ENCODE results near the gene VSTM4. TPM values are rescaled to one million over a fixed set of nuclear protein-coding genes. Genes with fewer than 3 reads are reported as not detected.

VSTM4 gene
- total and polyA plus RNA-seq, 2 experiments from 2014 or later: 0.21 to 0.66 TPM

DNA sequence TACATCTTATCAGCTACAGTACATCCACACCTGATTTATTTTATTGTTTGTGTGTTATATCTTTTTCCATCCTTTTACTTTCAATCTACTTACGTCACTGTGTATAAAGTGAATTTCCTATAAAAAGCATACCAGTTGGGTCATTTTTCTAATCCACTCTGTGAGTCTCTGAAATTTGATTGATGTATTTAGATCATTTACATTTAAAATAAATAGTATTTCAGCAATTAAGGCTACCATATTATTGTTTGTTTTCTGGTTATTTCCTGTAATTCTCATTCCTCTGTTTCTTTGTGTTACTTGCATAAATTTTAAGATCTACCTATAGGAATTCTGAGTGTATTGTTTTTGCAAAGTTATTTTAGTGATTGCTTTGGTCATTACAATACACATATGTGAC lies 53.7 kb downstream of the VSTM4 start (continued):
- TF ChIP-seq ZNF114 (CRISPR knock-in tag; IDR thresholded peaks at IDR 0.05) (no peak), EZH2phosphoT487 (IDR thresholded peaks at IDR 0.05; ENCODE audit: unreplicated experiment) (no peak), STAT1 (IDR thresholded peaks at IDR 0.05; ENCODE audit: unreplicated experiment) (no peak), EZH2 (IDR thresholded peaks at IDR 0.05; ENCODE audit: low read depth, unreplicated experiment) (no peak), CREB1 (CRISPR knock-in tag; IDR thresholded peaks at IDR 0.05; ENCODE audit: low read depth) (no peak)
- TF ChIP-seq, protein P1, sequence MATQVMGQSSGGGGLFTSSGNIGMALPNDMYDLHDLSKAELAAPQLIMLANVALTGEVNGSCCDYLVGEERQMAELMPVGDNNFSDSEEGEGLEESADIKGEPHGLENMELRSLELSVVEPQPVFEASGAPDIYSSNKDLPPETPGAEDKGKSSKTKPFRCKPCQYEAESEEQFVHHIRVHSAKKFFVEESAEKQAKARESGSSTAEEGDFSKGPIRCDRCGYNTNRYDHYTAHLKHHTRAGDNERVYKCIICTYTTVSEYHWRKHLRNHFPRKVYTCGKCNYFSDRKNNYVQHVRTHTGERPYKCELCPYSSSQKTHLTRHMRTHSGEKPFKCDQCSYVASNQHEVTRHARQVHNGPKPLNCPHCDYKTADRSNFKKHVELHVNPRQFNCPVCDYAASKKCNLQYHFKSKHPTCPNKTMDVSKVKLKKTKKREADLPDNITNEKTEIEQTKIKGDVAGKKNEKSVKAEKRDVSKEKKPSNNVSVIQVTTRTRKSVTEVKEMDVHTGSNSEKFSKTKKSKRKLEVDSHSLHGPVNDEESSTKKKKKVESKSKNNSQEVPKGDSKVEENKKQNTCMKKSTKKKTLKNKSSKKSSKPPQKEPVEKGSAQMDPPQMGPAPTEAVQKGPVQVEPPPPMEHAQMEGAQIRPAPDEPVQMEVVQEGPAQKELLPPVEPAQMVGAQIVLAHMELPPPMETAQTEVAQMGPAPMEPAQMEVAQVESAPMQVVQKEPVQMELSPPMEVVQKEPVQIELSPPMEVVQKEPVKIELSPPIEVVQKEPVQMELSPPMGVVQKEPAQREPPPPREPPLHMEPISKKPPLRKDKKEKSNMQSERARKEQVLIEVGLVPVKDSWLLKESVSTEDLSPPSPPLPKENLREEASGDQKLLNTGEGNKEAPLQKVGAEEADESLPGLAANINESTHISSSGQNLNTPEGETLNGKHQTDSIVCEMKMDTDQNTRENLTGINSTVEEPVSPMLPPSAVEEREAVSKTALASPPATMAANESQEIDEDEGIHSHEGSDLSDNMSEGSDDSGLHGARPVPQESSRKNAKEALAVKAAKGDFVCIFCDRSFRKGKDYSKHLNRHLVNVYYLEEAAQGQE (IDR thresholded peaks at IDR 0.05; ENCODE audit: unreplicated experiment): no peak
- TF ChIP-seq, protein P2, sequence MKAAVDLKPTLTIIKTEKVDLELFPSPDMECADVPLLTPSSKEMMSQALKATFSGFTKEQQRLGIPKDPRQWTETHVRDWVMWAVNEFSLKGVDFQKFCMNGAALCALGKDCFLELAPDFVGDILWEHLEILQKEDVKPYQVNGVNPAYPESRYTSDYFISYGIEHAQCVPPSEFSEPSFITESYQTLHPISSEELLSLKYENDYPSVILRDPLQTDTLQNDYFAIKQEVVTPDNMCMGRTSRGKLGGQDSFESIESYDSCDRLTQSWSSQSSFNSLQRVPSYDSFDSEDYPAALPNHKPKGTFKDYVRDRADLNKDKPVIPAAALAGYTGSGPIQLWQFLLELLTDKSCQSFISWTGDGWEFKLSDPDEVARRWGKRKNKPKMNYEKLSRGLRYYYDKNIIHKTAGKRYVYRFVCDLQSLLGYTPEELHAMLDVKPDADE (IDR thresholded peaks at IDR 0.05): no peak

DNA sequence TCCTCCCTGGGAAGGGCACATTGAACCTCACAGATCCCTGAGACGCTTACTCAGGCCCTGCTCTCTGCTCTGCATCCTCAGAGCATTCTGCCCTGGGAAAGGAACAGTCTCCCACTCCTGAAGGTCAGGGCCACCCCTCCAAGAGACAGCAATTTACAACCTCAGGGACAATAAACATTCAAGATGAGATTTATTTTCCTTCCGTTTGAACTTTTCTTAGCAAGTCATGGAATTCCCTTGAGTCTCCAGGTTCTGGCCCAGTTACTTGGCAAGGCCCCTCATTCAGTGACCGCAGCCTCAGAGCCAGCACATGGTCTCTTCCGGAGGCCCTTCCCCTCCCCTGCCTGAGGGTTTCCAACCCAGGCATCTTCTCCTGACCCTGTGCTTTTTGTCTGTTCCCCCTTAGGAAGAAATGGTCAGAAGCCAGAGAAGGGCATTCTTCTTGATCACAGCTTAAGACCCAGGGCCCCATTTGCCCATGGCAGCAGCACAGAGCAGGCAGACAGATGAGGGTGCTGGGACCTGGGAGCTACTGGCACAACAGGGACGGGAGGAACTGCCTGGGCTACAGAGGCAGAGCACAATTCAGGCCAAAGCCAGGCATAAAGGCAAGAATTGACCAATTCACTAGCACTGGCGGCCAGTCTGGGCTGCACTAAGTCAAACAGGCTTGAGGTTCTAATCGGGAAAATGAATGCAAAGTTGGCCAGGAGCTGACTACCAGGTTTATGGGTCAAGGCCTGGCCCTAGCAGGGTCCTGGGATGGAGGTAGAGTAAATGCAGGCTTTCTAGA lies 56.7 kb downstream of the VSTM4 start:
- no peak overlapping the region for H3K27ac Mint-ChIP-seq
- Histone ChIP-seq H3K27me3 (ENCODE audit: insufficient read depth) (no peaks in the 10 kb centered on the region), H3F3A (replicated peaks; ENCODE audit: low read depth) (no peaks in the 10 kb centered on the region), H4K20me1 (replicated peaks; ENCODE audit: insufficient read depth) (no peaks in the 10 kb centered on the region), H3K79me2 (replicated peaks; ENCODE audit: insufficient read depth) (no peaks in the 10 kb centered on the region), H3K9me2 (ENCODE audit: insufficient read depth) (no peaks in the 10 kb centered on the region), H3K36me3 (ENCODE audit: insufficient read depth) (peaks cover 11% of the 10 kb centered on the region; the same call in 1 of the 2 replicates), H3K4me3 (no peak overlapping the region), H3K4me2 (no peak overlapping the region), H3K27ac (ENCODE audit: low read depth) (no peak overlapping the region), H2AFZ (no peak overlapping the region), H3K4me1 (ENCODE audit: insufficient read depth) (no peaks in the 10 kb centered on the region)
- DNase-seq (ENCODE audit: low spot score) (no peak), ATAC-seq (no peak)
- H3K36me3 Mint-ChIP-seq (ENCODE audit: low read depth): peaks cover 18% of the 10 kb centered on the region; the same call in 2 of the 3 replicates
- H3K4me3 Mint-ChIP-seq: no peak overlapping the region
- H3K27me3 Mint-ChIP-seq (ENCODE audit: insufficient read depth, low read depth, poor library complexity): peaks cover 4% of the 10 kb centered on the region
- no peaks in the 10 kb centered on the region for H3K4me1 Mint-ChIP-seq
- H3K9me3 Mint-ChIP-seq: peaks cover 26% of the 10 kb centered on the region
- no peak for TF ChIP-seq EZH2phosphoT487 (IDR thresholded peaks at IDR 0.05; ENCODE audit: unreplicated experiment)
- TF ChIP-seq, protein P3, sequence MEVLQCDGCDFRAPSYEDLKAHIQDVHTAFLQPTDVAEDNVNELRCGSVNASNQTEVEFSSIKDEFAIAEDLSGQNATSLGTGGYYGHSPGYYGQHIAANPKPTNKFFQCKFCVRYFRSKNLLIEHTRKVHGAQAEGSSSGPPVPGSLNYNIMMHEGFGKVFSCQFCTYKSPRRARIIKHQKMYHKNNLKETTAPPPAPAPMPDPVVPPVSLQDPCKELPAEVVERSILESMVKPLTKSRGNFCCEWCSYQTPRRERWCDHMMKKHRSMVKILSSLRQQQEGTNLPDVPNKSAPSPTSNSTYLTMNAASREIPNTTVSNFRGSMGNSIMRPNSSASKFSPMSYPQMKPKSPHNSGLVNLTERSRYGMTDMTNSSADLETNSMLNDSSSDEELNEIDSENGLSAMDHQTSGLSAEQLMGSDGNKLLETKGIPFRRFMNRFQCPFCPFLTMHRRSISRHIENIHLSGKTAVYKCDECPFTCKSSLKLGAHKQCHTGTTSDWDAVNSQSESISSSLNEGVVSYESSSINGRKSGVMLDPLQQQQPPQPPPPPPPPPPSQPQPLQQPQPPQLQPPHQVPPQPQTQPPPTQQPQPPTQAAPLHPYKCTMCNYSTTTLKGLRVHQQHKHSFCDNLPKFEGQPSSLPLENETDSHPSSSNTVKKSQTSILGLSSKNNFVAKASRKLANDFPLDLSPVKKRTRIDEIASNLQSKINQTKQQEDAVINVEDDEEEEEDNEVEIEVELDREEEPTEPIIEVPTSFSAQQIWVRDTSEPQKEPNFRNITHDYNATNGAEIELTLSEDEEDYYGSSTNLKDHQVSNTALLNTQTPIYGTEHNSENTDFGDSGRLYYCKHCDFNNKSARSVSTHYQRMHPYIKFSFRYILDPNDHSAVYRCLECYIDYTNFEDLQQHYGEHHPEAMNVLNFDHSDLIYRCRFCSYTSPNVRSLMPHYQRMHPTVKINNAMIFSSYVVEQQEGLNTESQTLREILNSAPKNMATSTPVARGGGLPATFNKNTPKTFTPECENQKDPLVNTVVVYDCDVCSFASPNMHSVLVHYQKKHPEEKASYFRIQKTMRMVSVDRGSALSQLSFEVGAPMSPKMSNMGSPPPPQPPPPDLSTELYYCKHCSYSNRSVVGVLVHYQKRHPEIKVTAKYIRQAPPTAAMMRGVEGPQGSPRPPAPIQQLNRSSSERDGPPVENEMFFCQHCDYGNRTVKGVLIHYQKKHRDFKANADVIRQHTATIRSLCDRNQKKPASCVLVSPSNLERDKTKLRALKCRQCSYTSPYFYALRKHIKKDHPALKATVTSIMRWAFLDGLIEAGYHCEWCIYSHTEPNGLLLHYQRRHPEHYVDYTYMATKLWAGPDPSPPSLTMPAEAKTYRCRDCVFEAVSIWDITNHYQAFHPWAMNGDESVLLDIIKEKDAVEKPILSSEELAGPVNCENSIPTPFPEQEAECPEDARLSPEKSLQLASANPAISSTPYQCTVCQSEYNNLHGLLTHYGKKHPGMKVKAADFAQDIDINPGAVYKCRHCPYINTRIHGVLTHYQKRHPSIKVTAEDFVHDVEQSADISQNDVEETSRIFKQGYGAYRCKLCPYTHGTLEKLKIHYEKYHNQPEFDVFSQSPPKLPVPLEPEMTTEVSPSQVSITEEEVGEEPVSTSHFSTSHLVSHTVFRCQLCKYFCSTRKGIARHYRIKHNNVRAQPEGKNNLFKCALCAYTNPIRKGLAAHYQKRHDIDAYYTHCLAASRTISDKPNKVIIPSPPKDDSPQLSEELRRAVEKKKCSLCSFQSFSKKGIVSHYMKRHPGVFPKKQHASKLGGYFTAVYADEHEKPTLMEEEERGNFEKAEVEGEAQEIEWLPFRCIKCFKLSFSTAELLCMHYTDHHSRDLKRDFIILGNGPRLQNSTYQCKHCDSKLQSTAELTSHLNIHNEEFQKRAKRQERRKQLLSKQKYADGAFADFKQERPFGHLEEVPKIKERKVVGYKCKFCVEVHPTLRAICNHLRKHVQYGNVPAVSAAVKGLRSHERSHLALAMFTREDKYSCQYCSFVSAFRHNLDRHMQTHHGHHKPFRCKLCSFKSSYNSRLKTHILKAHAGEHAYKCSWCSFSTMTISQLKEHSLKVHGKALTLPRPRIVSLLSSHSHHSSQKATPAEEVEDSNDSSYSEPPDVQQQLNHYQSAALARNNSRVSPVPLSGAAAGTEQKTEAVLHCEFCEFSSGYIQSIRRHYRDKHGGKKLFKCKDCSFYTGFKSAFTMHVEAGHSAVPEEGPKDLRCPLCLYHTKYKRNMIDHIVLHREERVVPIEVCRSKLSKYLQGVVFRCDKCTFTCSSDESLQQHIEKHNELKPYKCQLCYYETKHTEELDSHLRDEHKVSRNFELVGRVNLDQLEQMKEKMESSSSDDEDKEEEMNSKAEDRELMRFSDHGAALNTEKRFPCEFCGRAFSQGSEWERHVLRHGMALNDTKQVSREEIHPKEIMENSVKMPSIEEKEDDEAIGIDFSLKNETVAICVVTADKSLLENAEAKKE (CRISPR knock-in tag; IDR thresholded peaks at IDR 0.05): no peak
- no peak for TF ChIP-seq ZNF331 (CRISPR knock-in tag; IDR thresholded peaks at IDR 0.05; ENCODE audit: low read depth)
- TF ChIP-seq CREB1 (CRISPR knock-in tag; IDR thresholded peaks at IDR 0.05; ENCODE audit: low read depth): no peak
- TF ChIP-seq POLR2AphosphoS5 (IDR thresholded peaks at IDR 0.05; ENCODE audit: low read depth): no peak
- TF ChIP-seq EZH2 (IDR thresholded peaks at IDR 0.05; ENCODE audit: low read depth, unreplicated experiment): no peak
- no peak for TF ChIP-seq JUNB (IDR thresholded peaks at IDR 0.05; ENCODE audit: unreplicated experiment)
- no peak for TF ChIP-seq NANOG (IDR thresholded peaks at IDR 0.05; ENCODE audit: borderline replicate concordance)
- no peak for TF ChIP-seq STAT1 (IDR thresholded peaks at IDR 0.05; ENCODE audit: unreplicated experiment)

Measured in GM23338 (cell line).